SKM-1 (cell line): ENCODE results near the gene CHST11.
"Not testable (repeated sequence)": the region's sequence is repeated elsewhere in the genome, so short reads cannot be mapped to it uniquely, and the experiment has no call there.

ENCODE experiments used
- DNase-seq: peaks from one replicate; lab custom pipeline; 2025; ENCODE audit not compliant: unreplicated experiment; lab: John Stamatoyannopoulos, UW

CHST11 gene

GRCh38 chr12:104785886-104786285 is 329.1 kb downstream of the CHST11 start:
- DNase-seq = no peak

DNA sequence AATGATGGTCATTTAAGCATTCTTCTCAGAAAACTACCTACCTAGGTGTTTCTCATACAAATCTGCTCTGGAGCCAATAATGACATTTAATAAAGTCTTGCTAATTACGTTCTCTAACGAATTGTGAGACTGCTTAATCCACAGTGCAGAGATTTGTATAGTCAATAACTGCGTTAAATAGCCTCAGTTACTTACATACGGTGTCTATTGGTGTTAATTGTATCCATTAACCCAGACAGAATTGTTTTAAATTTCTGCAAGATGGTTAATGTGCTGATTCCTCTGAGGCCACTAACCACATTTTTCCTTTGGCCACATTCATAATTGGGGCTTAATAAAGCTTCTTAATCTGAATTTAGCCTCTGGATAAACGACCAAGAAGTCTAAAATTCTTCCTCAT is 329.6 kb downstream of the CHST11 start:
- DNase-seq = no peak

- no peak for DNase-seq
Measured at GRCh38 chr12:104788840-104789271, 332.1 kb downstream of the CHST11 start.

DNA sequence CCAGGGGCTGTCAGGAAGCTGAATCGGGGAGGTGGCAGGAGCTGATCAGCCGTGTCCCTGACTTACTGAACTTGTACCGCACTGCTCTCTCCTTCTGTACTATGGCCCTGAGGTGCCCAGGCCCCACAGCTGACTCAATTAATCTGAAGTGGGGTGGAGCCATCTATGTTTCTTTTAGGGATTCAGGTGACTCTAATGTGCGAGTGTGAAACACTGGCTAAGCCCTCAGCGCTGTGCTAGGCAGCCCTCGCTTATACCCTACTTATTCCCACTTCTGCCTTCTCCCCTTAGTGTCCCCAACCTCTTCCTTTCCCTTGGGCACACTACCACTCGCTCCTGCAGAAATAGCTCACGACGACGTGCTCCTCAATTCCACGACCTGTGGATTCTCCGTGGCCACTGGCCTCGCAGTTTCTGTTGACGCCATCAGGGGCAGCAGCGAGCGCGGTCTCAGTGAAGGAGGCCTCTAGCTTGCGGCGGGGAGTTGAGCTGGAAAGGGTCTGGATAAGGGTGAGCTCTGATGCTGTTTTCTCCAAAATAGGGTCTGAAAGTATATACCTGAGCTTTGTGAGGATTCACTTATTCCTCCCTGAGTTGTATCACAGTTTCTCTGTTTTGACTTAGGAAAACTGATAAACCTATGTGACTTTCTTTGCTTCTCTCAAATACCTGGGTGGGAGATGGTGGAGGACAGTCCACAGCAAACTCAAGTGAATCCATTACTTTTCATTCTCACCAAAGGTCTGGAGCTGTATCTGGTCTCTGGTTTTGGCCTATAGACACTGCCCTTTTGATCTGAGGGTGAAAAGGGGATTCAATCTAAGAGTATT is 333.8 kb downstream of the CHST11 start:
- DNase-seq = no peak

DNA sequence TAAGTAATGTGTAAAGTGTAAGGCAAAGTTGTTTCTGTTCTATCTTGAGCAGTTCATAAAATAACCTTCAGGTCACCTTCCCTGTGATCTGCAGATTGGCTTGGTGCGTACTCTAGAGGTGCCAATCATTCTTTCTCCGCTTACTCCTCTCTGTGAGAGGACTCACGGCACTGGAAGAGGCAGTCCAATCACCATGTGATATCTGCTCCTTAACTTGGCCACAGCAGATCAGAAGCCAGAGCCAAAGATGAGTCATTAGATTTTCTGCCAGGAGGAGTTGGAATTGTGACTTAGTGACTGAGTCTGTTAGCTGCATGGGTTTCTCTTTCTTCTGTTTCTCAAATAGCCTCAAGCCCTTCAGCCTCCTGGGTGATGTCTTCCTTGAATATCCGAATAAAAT is 335.8 kb downstream of the CHST11 start:
- DNase-seq = no peak

GRCh38 chr12:104793285-104793684 is 336.5 kb downstream of the CHST11 start:
- no peak for DNase-seq

- DNase-seq = no peak
Measured at GRCh38 chr12:104793968-104794367, 337.2 kb downstream of the CHST11 start.

GRCh38 chr12:104796475-104796862 is 339.7 kb downstream of the CHST11 start:
- no peak for DNase-seq

DNA sequence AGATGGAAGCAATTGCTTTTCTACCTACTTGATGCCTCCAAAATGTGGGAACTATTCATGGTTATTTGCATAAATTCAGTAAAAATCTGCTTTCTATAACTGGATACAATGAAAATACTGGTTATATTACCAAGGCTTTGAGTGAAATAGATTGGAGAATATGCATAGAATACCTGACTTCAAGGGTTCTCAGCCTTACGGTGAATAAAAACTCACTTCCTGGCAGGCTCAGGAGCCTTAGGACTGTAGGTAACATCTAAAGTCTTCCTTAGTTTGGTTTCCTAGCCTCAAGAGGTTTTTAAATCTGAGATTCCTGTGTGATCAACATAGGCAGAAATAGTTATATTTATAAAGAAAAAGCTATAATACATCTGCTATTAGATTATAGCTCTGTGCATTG is 342.7 kb downstream of the CHST11 start:
- no peak for DNase-seq

DNA sequence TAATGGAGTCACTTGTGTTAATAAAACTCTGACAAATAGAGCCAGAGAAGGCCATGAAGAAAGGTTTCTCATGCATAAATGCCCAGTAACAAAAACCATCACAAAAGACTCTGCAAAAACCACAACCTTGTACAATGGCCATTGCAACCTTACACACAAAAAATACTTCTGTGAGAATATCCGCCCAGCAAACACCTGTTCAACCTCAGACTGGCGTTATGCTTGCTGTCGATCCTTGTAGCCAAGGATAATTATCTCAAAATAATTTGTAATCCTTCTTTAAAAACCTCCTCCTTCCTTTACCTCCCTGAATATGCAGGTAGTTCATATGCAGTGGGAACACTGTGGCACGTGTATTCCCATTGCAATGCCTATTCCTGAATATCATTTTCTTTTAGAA is 344.3 kb downstream of the CHST11 start:
- no peak for DNase-seq

DNA sequence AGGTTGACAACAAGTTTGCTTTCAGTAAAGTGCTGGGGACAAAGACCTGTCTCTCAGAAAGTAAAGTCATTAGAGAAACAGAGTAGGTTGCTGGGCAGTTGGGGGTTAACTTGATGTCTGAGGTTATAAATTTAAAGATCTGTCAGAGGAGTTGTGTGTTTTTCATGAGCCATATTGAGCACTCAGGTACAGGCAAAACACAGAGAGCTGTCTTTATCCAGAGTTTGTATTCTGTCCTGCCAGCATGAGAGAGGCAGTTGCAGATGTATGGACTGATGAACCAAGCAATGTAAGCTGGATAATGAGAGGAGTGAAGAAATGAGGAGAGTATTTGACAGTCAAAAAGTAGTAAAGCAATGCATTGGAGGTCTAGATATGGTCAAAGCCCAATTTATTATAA is 344.7 kb downstream of the CHST11 start:
- DNase-seq = no peak

DNA sequence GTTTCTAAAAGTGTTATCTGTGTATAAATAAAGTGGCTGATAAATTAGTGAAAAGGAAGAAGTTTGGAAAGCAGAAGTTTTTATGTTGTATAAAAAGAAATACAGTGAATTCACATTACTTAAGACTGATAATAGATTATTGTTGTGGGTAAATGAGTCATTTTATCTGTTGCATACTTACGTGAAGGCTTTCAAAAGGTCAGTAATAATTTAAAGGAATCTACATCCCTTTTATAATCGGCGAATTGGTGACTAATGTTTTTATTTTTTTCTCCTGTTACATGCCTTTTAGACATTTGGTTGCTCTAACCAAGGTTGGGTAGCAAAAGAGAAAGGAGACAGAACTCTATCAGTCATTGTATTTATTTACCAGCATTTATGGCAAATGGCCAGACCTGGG is 345.5 kb downstream of the CHST11 start:
- DNase-seq = no peak

DNA sequence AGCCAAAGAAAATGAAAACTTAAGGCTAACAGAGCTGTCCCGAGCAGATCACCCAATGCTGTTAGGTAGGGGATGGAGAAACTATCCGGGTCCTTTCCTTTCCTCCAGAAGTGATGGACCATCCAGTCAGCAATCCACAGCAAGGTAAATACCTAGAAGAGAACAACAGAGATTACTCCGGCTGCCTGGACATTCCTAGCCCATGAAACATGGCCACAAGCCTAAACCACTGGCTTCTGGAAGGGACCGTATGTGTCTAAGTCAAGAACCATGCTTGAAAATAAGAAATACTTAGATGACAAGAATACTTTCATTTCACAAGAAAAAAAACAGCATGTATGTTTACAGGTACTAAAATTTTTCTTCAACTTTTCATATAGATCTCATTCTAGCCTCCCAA is 348.4 kb downstream of the CHST11 start:
- DNase-seq = no peak

- not testable (repeated sequence) for DNase-seq
Measured at GRCh38 chr12:104806194-104806593, 349.4 kb downstream of the CHST11 start.

DNA sequence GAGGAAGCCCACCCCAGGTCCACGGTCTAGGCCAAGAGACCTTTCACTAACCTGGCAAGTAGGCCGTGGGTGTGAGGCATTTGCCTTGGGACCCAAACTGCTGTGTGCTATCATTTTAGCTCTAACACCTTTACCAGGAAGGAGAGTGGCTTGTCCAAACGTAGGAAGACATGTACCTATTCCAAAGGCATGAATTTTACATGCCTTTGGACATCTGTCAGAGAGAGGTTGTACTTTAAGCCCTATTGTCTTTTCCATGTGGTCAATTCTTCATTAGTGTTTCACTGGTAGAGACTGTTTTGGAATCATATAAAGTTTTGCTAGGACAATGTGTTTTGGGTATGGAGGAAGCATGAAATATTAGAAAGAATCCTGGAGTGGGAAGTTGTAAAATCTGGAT is 352.5 kb downstream of the CHST11 start:
- DNase-seq = no peak

DNA sequence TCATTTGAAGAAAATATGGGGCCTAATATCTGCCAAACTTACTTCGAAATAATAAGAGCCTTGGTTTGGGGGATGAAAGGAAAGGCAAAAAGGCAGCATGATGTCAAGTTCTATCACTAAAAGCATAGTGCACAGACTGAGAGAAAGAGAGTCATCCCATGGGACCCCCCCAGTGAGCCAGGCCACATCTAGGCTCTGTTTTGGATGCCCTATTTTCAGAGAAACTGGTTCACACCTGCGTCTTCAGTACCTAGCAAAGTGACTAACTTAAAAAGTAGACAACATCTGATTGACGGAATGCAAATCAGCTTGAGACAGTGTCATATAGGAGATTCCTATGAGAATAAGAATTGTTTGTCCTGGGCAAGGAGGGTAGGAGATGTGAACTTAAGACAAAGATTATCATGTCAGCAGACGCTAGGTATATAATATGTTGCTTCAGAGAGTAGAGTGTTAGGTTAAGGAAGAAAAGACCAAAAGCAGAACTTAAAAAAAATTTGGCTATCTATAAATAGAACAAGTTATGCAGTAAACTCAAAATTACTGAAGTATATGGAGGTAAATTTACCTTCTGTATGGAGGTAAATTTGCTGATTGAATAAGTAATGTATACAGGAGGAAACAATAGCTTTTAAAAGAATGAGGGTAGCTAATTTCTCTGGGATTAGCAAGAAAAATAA is 353.1 kb downstream of the CHST11 start:
- DNase-seq = no peak
